ENCODE data around the gene TJP2. TPM values are rescaled to one million over a fixed set of nuclear protein-coding genes. Genes with fewer than 3 reads are reported as not detected.
A peak's percentile ranks its signal among the peaks of the same experiment; 100 is the strongest.

Gene TJP2
- total and polyA plus RNA-seq, 10 of the 15 experiments (the other 5 are each of a cell fraction or from before 2014, with no cell fraction given), result 6.4 to 59.9 (median 29.7) TPM

GRCh38 chr9:69174616-69175463, 763 bp downstream of the TJP2 start (continued):
- 0 out of 2 replicates have a peak, but pooled peaks have one; percentile 4 for TF ChIP-seq GABPA (IDR thresholded peaks at IDR 0.05; ENCODE audit: low read depth)
- no peak; a peak in 1 of 4 replicates for TF ChIP-seq ETV6 (conservative IDR thresholded peaks at IDR 0.05 in 1 of 2, IDR thresholded peaks at IDR 0.05 in 1 of 2; ENCODE audit: borderline replicate concordance in 1 of 2, low read depth in 1 of 2)
- no peak for TF ChIP-seq FOXK2 (IDR thresholded peaks at IDR 0.05)
- no peak for TF ChIP-seq TARDBP (IDR thresholded peaks at IDR 0.05; ENCODE audit: borderline replicate concordance)
- no peak for TF ChIP-seq RAD21 (IDR thresholded peaks at IDR 0.05; ENCODE audit: insufficient read depth, low read depth, low read length)
- TF ChIP-seq TCF3 (IDR thresholded peaks at IDR 0.05; ENCODE audit: borderline replicate concordance, insufficient read depth, low read depth, low read length), result peak; percentile 71; the same call in 1 of the 2 replicates
- TF ChIP-seq RB1 (IDR thresholded peaks at IDR 0.05; ENCODE audit: borderline replicate concordance), result peak; percentile 19; the same call in 1 of the 2 replicates
- TF ChIP-seq, protein P1, sequence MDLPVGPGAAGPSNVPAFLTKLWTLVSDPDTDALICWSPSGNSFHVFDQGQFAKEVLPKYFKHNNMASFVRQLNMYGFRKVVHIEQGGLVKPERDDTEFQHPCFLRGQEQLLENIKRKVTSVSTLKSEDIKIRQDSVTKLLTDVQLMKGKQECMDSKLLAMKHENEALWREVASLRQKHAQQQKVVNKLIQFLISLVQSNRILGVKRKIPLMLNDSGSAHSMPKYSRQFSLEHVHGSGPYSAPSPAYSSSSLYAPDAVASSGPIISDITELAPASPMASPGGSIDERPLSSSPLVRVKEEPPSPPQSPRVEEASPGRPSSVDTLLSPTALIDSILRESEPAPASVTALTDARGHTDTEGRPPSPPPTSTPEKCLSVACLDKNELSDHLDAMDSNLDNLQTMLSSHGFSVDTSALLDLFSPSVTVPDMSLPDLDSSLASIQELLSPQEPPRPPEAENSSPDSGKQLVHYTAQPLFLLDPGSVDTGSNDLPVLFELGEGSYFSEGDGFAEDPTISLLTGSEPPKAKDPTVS (IDR thresholded peaks at IDR 0.05; ENCODE audit: low read depth, low read length), result no peak
- TF ChIP-seq TCF7 (IDR thresholded peaks at IDR 0.05; ENCODE audit: borderline replicate concordance), result peak; percentile 33; the same call in 1 of the 2 replicates
- TF ChIP-seq REST (IDR thresholded peaks at IDR 0.05; ENCODE audit: low read depth, low read length), result no peak; the same call in 1 of the 2 replicates
- no peak for TF ChIP-seq ZNF384 (IDR thresholded peaks at IDR 0.05; ENCODE audit: borderline replicate concordance, low read depth, low read length)
- TF ChIP-seq, protein P2, sequence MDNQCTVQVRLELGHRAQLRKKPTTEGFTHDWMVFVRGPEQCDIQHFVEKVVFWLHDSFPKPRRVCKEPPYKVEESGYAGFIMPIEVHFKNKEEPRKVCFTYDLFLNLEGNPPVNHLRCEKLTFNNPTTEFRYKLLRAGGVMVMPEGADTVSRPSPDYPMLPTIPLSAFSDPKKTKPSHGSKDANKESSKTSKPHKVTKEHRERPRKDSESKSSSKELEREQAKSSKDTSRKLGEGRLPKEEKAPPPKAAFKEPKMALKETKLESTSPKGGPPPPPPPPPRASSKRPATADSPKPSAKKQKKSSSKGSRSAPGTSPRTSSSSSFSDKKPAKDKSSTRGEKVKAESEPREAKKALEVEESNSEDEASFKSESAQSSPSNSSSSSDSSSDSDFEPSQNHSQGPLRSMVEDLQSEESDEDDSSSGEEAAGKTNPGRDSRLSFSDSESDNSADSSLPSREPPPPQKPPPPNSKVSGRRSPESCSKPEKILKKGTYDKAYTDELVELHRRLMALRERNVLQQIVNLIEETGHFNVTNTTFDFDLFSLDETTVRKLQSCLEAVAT (IDR thresholded peaks at IDR 0.05), result peak; percentile 36; the same call in 1 of the 2 replicates
- TF ChIP-seq SIN3A (IDR thresholded peaks at IDR 0.05; ENCODE audit: low read depth, low read length), result no peak
- TF ChIP-seq GATAD2B (conservative IDR thresholded peaks at IDR 0.05; ENCODE audit: low read depth), result peak; percentile 80
- TF ChIP-seq POU2F2 (IDR thresholded peaks at IDR 0.05; ENCODE audit: borderline replicate concordance, low read depth, low read length), result peak; percentile 59; the same call in 1 of the 3 replicates
- TF ChIP-seq USF2 (IDR thresholded peaks at IDR 0.05; ENCODE audit: borderline replicate concordance, low read depth, low read length), result no peak
- TF ChIP-seq MEF2A (IDR thresholded peaks at IDR 0.05; ENCODE audit: insufficient read depth, low read depth, low read length), result peak; percentile 57; the same call in 1 of the 2 replicates
- no peak for TF ChIP-seq STAT1 (conservative IDR thresholded peaks at IDR 0.05)
- TF ChIP-seq ASH2L (IDR thresholded peaks at IDR 0.05; ENCODE audit: borderline replicate concordance, low read depth), result no peak
- TF ChIP-seq HCFC1 (IDR thresholded peaks at IDR 0.05; ENCODE audit: low read length), result no peak
- TF ChIP-seq POLR2AphosphoS5 (IDR thresholded peaks at IDR 0.05; ENCODE audit: low read length), result peak; percentile 72
- no peak for TF ChIP-seq CBX3 (IDR thresholded peaks at IDR 0.05; ENCODE audit: borderline replicate concordance, low read depth)

Measured in GM12878 (cell line).